GM12878 (cell line): ENCODE results near the gene PPP3CA. TPM values are rescaled to one million over a fixed set of nuclear protein-coding genes. Genes with fewer than 3 reads are reported as not detected.

Source experiments
- ATAC-seq: fragments of 200-7000 bp; cut with Tn5 transposase; 3 replicates; pipeline ENCODE4 v1.9.1; 2020; ENCODE audit warnings: mild to moderate bottlenecking, moderate library complexity
- BruUV-seq: library from RNA; stranded (reverse); fragments of 400-500 nt; replicated peaks from 2 replicates; lab custom pipeline; 2021; lab: Mats Ljungman, UMichigan
- CTCF ChIA-PET: fragments of 300-600 bp; sonication (Branson Sonifier 250); formaldehyde crosslinking; extraction: SDS; loops from one replicate; lab custom pipeline; 2021; ENCODE audit warnings: inconsistent platforms; lab: Yijun Ruan, JAX
- POLR2A ChIA-PET: fragments of 350-600 bp; formaldehyde crosslinking; extraction: SDS; loops from one replicate; lab custom pipeline; 2021; ENCODE audit warnings: inconsistent platforms; lab: Charles Lee
- RAD21 ChIA-PET: fragments of 300-600 bp; sonication (Branson Sonifier 250); formaldehyde crosslinking; loops from one replicate; lab custom pipeline; 2023; ENCODE audit warnings: antibody characterized with exemption; ENCODE audit not compliant: unreplicated experiment; lab: Charles Lee
- SMC1A ChIA-PET: fragments of 300-600 bp; sonication (Branson Sonifier 250); formaldehyde crosslinking; loops from one replicate; lab custom pipeline; 2023; ENCODE audit not compliant: unreplicated experiment, uncharacterized antibody; lab: Charles Lee
- DNase-seq: peaks from one replicate; pipeline ENCODE4 v3.0.0-alpha.2; 2011; ENCODE audit warnings: low read depth, low spot score
- FAIRE-seq: peaks from 3 replicates; lab custom pipeline; 2011; peaks lifted over from hg19 to GRCh38; lab: Jason Lieb, UNC
- H2AFZ ChIP-seq: 2 replicates; pipeline ENCODE4 v1.6.0; 2011; ENCODE audit warnings: low read depth, low read length, control low read depth; ENCODE audit not compliant: control insufficient read depth
- H3K27ac ChIP-seq: 2 replicates; pipeline ENCODE4 v1.5.1; 2011; ENCODE audit warnings: control low read depth; ENCODE audit not compliant: control insufficient read depth, insufficient read depth
- H3K27me3 ChIP-seq, 2 experiments: replicated peaks in 1 of 2; 2 replicates each; pipeline versions ENCODE4 v1.6.0 to v1.6.1; 2011; ENCODE audit warnings: low read length in 1 of 2; ENCODE audit not compliant: control insufficient read depth in 2 of 2, insufficient read depth in 2 of 2
- H3K36me3 ChIP-seq, 2 experiments: 2 replicates each; pipeline ENCODE4 v1.5.1; 2011; ENCODE audit warnings: low read length in 1 of 2; ENCODE audit not compliant: control insufficient read depth in 2 of 2, insufficient read depth in 2 of 2
- H3K4me1 ChIP-seq: 2 replicates; pipeline ENCODE4 v1.6.1; 2011; ENCODE audit warnings: mild to moderate bottlenecking, low read length, moderate library complexity, mixed read lengths; ENCODE audit not compliant: control insufficient read depth, insufficient read depth
- H3K4me2 ChIP-seq: 2 replicates; pipeline ENCODE4 v1.6.0; 2011; ENCODE audit warnings: control low read depth; ENCODE audit not compliant: control insufficient read depth, insufficient read depth
- H3K4me3 ChIP-seq: fragments of 200-600 bp; sonication (generic); 2 replicates; pipeline ENCODE4 v1.5.1; 2016
- H3K79me2 ChIP-seq: 2 replicates; pipeline ENCODE4 v1.6.0; 2011; ENCODE audit warnings: low read length; ENCODE audit not compliant: control insufficient read depth, insufficient read depth
- H3K9ac ChIP-seq: 2 replicates; pipeline ENCODE4 v1.8.0; 2011; ENCODE audit warnings: low read length, control low read depth, mixed read lengths; ENCODE audit not compliant: control insufficient read depth, insufficient read depth
- H3K9me3 ChIP-seq: replicated peaks from 3 replicates; pipeline ENCODE4 v1.5.1; 2011; ENCODE audit warnings: mild to moderate bottlenecking, low read length; ENCODE audit not compliant: control insufficient read depth, insufficient read depth
- H4K20me1 ChIP-seq: 2 replicates; pipeline ENCODE4 v1.6.0; 2011; ENCODE audit not compliant: control insufficient read depth, insufficient read depth
- ATF7 ChIP-seq: fragments of 450-650 bp; IDR thresholded peaks from 2 replicates; pipeline ENCODE4 v1.6.1; 2016; ENCODE audit warnings: low read depth, mild to moderate bottlenecking
- MXI1 ChIP-seq: fragments of 150-350 bp; IDR thresholded peaks from 2 replicates; pipeline ENCODE4 v1.6.1; 2011; ENCODE audit warnings: low read depth, mild to moderate bottlenecking, inconsistent platforms, low read length, improper control_type of control experiment
- TCF3 ChIP-seq: IDR thresholded peaks from 2 replicates; pipeline ENCODE4 v1.6.1; 2012; ENCODE audit warnings: low read depth, mild to moderate bottlenecking, low read length, borderline replicate concordance; ENCODE audit not compliant: insufficient read depth
- WGBS: methylation state at CpG from one replicate; pipeline ENCODE4 v1.1.6; 2016; ENCODE audit warnings: low lambda C conversion rate; ENCODE audit not compliant: insufficient replicate concordance, insufficient coverage; ENCODE audit errors: missing lambda C conversion rate; 5-methylcytosine and 5-hydroxymethylcytosine counted together
- in situ Hi-C: fragments of 300-500 bp; cut with MboI; formaldehyde crosslinking; loops from 9 replicates; pipeline ENCODE4 v1.14.3; 2018; ENCODE audit warnings: mixed read lengths
- intact Hi-C: fragments of 100-400 bp; cut with micrococcal nuclease; formaldehyde crosslinking; loops from one replicate; pipeline ENCODE4 v1.14.2; 2022; ENCODE audit not compliant: unreplicated experiment
- polyA plus RNA-seq, 11 experiments: library from polyadenylated mRNA; depleted of rRNA in 4 of 11; unstranded in 6 of 11; stranded (reverse) in 5 of 11; fragments of >200 nt; fragmentation: Nextera tagmentation in 4 of 11; fragmentation: Illumina TruSeq in 1 of 11; extraction: Ambion mirVana in 4 of 11; extraction: Trizol in 1 of 11; gene quantifications; 1 replicate in 1 of 11; 2 replicates in 10 of 11; pipeline versions ENCODE4 v1.2.1 to v1.2.3, GENCODE V29; 2011 to 2016; ENCODE audit warnings: inconsistent platforms in 2 of 11, missing spikeins in 2 of 11, low read depth in 1 of 11
- total RNA-seq, 4 experiments: library from RNA; depleted of rRNA in 3 of 4; stranded (reverse); fragments of >200 nt in 3 of 4; fragmentation: Illumina TruSeq in 1 of 4; extraction: Trizol in 1 of 4; gene quantifications; 2 replicates each; pipeline versions ENCODE4 v1.2.1 to v1.2.3, GENCODE V29; 2013 to 2021

The PPP3CA gene
- total and polyA plus RNA-seq, 10 of the 15 experiments (the other 5 are each of a cell fraction or from before 2014, with no cell fraction given), result 0.33 to 9.0 (median 1.0) TPM

DNA sequence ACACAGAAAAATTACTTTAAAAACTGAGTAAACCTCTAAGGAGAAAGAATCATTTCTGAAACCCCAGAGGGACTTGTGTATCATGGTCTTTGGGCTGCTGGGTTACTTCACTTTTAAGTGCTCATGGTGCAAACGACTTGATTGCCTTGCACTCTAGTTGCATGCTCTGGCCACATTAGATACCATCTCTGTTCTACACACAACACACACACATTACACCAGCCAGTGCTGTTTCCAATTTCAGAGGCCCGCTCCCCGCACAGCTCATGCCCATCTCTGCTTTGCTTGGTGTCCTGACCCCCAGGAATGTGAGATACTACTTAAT, 2.1 kb downstream of the PPP3CA start:
- Histone ChIP-seq H3K79me2 (peaks cover 19% of the 10 kb centered on the region), H3K27ac (peak overlapping the region; percentile 24; the same call in 1 of the 2 replicates), H3K9ac (peak overlapping the region; percentile 67), H2AFZ (peak overlapping the region; percentile 62), H3K27me3 (peaks cover 1 to 4% of the 10 kb centered on the region in 2 experiments; a peak in 1 of 4 replicates), H3K4me2 (peak overlapping the region; percentile 90), H3K9me3 (no peaks in the 10 kb centered on the region), H3K4me3 (peak overlapping the region; percentile 77), H4K20me1 (no peaks in the 10 kb centered on the region; the same call in 1 of the 2 replicates), H3K4me1 (peaks cover 10% of the 10 kb centered on the region), H3K36me3 (no peaks in the 10 kb centered on the region)
- SMC1A ChIA-PET, result interaction anchor here (0.6 to 1.8 kb wide), 10 partner anchors 10 to 1501 kb away, joined by 3 to 13 read pairs (median 3); no protein-coding TSS in a partner anchor
- intact Hi-C loops, result loop anchor here (2.0 to 10.0 kb wide), 4 partner anchors 16 to 520 kb away; no protein-coding TSS in a partner anchor
- POLR2A ChIA-PET, result interaction anchor here (0.8 to 1.1 kb wide), 2 partner anchors 13 to 18 kb away, joined by 3 read pairs; no protein-coding TSS in a partner anchor
- RAD21 ChIA-PET, result interaction anchor here (0.5 to 1.2 kb wide), 5 partner anchors 16 to 74 kb away, joined by 3 to 7 read pairs (median 3); no protein-coding TSS in a partner anchor
- FAIRE-seq (peak; percentile 27), DNase-seq (no peak), ATAC-seq (no peak)
- no peak for TF ChIP-seq TCF3
- 0 out of 2 replicates have a peak, but pooled peaks have one; percentile 5 for TF ChIP-seq MXI1
- in situ Hi-C loops, result no loop called here
- TSS peak; percentile 41 for BruUV-seq
- CTCF ChIA-PET, result interaction anchor here (0.6 to 0.9 kb wide), 2 partner anchors 19 to 182 kb away, joined by 3 to 4 read pairs; no protein-coding TSS in a partner anchor
- WGBS, result 2% methylated on average over 3 of the region's 3 CpGs

GRCh38 chr4:101339332-101339731, 8.0 kb downstream of the PPP3CA start:
- H3K79me2 ChIP-seq, result peaks cover 6% of the 10 kb centered on the region
- POLR2A ChIA-PET, result no interaction called here
- 96% methylated on average over 2 of the region's 2 CpGs for whole genome bisulfite sequencing

More at GRCh38 chr4:101339332-101339731, 8.0 kb downstream of the PPP3CA start:
- Histone ChIP-seq H2AFZ (no peak overlapping the region), H3K36me3 (no peaks in the 10 kb centered on the region), H3K4me1 (peaks cover 6% of the 10 kb centered on the region), H4K20me1 (no peaks in the 10 kb centered on the region), H3K9ac (no peak overlapping the region), H3K27ac (no peak overlapping the region), H3K4me2 (no peak overlapping the region), H3K4me3 (no peak overlapping the region)
- BruUV-seq, result no TSS peak
- FAIRE-seq, result no peak
- no peak for DNase-seq
- in situ Hi-C loops, result loop anchor here (10.0 kb wide), 1 partner anchor 325 kb away; no protein-coding TSS in a partner anchor
- RAD21 ChIA-PET, result interaction anchor here (1.0 kb wide), 1 partner anchor 33 kb away, joined by 4 read pairs; no protein-coding TSS in a partner anchor
- CTCF ChIA-PET, result interaction anchor here (1.2 kb wide), 1 partner anchor 10 kb away, joined by 6 read pairs; no protein-coding TSS in a partner anchor
- ATAC-seq, result no peak
- SMC1A ChIA-PET, result interaction anchor here (0.9 to 1.5 kb wide), 4 partner anchors 10 to 961 kb away, joined by 3 to 5 read pairs (median 4); no protein-coding TSS in a partner anchor
- TF ChIP-seq ATF7, result no peak
- TF ChIP-seq, all 136 proteins: peak for 0
- intact Hi-C loops, result no loop called here
- no peaks in the 10 kb centered on the region for H3K9me3 ChIP-seq
- H3K27me3 ChIP-seq, result no peaks in the 10 kb centered on the region
